K562 (cell line): ENCODE measurements around the gene EIF4E1B. TPM values are rescaled to one million over a fixed set of nuclear protein-coding genes. Genes with fewer than 3 reads are reported as not detected.

Experiments
- ARID2 ChIP-seq: fragments of 450-650 bp; IDR thresholded peaks from 2 replicates; pipeline ENCODE4 v1.6.1; 2017; ENCODE audit warnings: antibody characterized with exemption, mild to moderate bottlenecking
- BRF2 ChIP-seq: IDR thresholded peaks from 3 replicates; pipeline ENCODE4 v1.6.1; 2011; ENCODE audit warnings: borderline replicate concordance, mild to moderate bottlenecking; ENCODE audit not compliant: insufficient read length, insufficient read depth
- CXXC5 ChIP-seq: fragments of 250-450 bp; sonication (Bioruptor Pico); IDR thresholded peaks from 2 replicates; pipeline ENCODE4 v1.8.0; 2022; ENCODE audit warnings: inconsistent platforms, mild to moderate bottlenecking, moderate library complexity
- KLF16 ChIP-seq: IDR thresholded peaks from 2 replicates; pipeline ENCODE4 v1.6.1; 2016; ENCODE audit warnings: antibody characterized with exemption
- POLR2A ChIP-seq: fragments of 450-650 bp; conservative IDR thresholded peaks from 2 replicates; pipeline ENCODE4 v1.6.1; 2016
- REST ChIP-seq, 2 experiments: fragments of 450-650 bp; formaldehyde crosslinking in 1 of 2; IDR thresholded peaks; 2 replicates each; pipeline versions ENCODE4 v1.4.0 to v1.6.1; 2014 to 2020; ENCODE audit warnings: mild to moderate bottlenecking in 2 of 2, borderline replicate concordance in 1 of 2, low read depth in 1 of 2
- ZKSCAN8 ChIP-seq: fragments of 200-800 bp; sonication (Bioruptor generic); IDR thresholded peaks from 2 replicates; pipeline ENCODE4 v1.6.1; 2016; ENCODE audit warnings: missing genetic modification characterization, missing compliant biosample characterization
- polyA plus RNA-seq, 8 experiments: library from polyadenylated mRNA; depleted of rRNA in 4 of 8; stranded (reverse) in 5 of 8; unstranded in 3 of 8; fragments of >200 nt; fragmentation: Nextera tagmentation in 2 of 8; fragmentation: Illumina TruSeq in 1 of 8; extraction: Ambion mirVana in 2 of 8; extraction: Trizol in 1 of 8; gene quantifications; 2 replicates each; pipeline versions ENCODE4 v1.2.1 to v1.2.3, GENCODE V29; 2011 to 2014; ENCODE audit warnings: inconsistent platforms in 1 of 8, missing spikeins in 1 of 8
- total RNA-seq, 7 experiments: library from RNA; depleted of rRNA in 6 of 7; stranded (reverse); fragments of >200 nt in 6 of 7; fragmentation: Illumina TruSeq in 2 of 7; extraction: Trizol in 2 of 7; gene quantifications; 2 replicates each; pipeline versions ENCODE4 v1.2.1 to v1.2.3, GENCODE V29; 2011 to 2021; ENCODE audit warnings: low replicate concordance in 1 of 7

EIF4E1B gene
- total and polyA plus RNA-seq, 9 of the 15 experiments (the other 6 are each of a cell fraction or from before 2014, with no cell fraction given): not detected

GRCh38 chr5:176693477-176693851 is 63.0 kb downstream of the EIF4E1B start (continued):
- TF ChIP-seq REST (IDR thresholded peaks at IDR 0.05; ENCODE audit: borderline replicate concordance) (peak; percentile 7; the same call in 1 of the 2 replicates), REST (CRISPR knock-in tag; IDR thresholded peaks at IDR 0.05; ENCODE audit: low read depth) (no peak), KLF16 (peak; percentile 50; the same call in 1 of the 2 replicates), ARID2 (no peak), BRF2 (no peak), ZKSCAN8 (CRISPR knock-in tag) (peak; percentile 92), CXXC5 (CRISPR knock-in tag) (peak; percentile 46; the same call in 1 of the 2 replicates), POLR2A (no peak)
